Measurements from ENCODE around the gene PDCD4. TPM values are rescaled to one million over a fixed set of nuclear protein-coding genes. Genes with fewer than 3 reads are reported as not detected.

PDCD4 gene
- total RNA-seq, 1 donor from 2014 or later, result 79.9 TPM

DNA sequence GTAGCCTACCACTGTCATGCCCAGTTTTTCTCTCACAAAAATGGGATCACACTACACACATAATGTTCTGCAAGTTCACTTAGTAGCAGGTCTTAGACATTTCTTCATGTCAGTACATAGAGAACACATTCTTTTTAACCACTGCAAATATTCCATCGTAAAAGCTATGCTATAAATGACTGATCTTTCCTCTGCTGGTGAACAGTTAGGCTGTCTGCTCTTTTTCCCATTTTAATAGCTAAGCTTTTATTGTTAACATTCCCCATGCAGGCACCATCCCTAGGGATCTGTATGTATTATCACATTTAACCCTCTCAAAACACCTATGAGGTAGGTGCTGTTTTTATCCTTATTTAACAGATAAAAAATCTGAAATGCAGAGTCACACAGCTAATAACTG is 46.2 kb upstream of the PDCD4 start:
- Mint-ChIP-seq H3K4me3 (ENCODE audit: unreplicated experiment) (no peak overlapping the region), H3K4me1 (ENCODE audit: low read depth, unreplicated experiment) (peaks cover 18% of the 10 kb centered on the region), H3K27me3 (ENCODE audit: low read depth, unreplicated experiment) (no peaks in the 10 kb centered on the region), H3K9me3 (ENCODE audit: unreplicated experiment) (no peaks in the 10 kb centered on the region), H3K27ac (ENCODE audit: unreplicated experiment) (no peak overlapping the region), H3K36me3 (ENCODE audit: low read depth, unreplicated experiment) (no peaks in the 10 kb centered on the region)
- no peaks in the 10 kb centered on the region for H4K20me1 ChIP-seq (ENCODE audit: insufficient read depth, low read length)
- TF ChIP-seq, protein P1, sequence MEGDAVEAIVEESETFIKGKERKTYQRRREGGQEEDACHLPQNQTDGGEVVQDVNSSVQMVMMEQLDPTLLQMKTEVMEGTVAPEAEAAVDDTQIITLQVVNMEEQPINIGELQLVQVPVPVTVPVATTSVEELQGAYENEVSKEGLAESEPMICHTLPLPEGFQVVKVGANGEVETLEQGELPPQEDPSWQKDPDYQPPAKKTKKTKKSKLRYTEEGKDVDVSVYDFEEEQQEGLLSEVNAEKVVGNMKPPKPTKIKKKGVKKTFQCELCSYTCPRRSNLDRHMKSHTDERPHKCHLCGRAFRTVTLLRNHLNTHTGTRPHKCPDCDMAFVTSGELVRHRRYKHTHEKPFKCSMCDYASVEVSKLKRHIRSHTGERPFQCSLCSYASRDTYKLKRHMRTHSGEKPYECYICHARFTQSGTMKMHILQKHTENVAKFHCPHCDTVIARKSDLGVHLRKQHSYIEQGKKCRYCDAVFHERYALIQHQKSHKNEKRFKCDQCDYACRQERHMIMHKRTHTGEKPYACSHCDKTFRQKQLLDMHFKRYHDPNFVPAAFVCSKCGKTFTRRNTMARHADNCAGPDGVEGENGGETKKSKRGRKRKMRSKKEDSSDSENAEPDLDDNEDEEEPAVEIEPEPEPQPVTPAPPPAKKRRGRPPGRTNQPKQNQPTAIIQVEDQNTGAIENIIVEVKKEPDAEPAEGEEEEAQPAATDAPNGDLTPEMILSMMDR (IDR thresholded peaks at IDR 0.05; ENCODE audit: insufficient read depth, low read depth, low read length), result no peak
- TF ChIP-seq EZH2 (IDR thresholded peaks at IDR 0.05; ENCODE audit: insufficient read depth, low read length), result no peak
- H3K4me3 ChIP-seq (ENCODE audit: insufficient read depth, low read depth, low read length), result no peak overlapping the region
- H3K79me2 ChIP-seq (ENCODE audit: insufficient read depth, low read length), result no peaks in the 10 kb centered on the region
- DNase-seq (ENCODE audit: low read depth) (no peak), FAIRE-seq (no peak)
- no peaks in the 10 kb centered on the region for H3K27me3 ChIP-seq (ENCODE audit: insufficient read depth, low read length)
- H3K9me3 ChIP-seq (ENCODE audit: insufficient read depth, low read depth, low read length), result no peaks in the 10 kb centered on the region
- no peak overlapping the region for H2AFZ ChIP-seq (ENCODE audit: low read depth, low read length)
- H3K4me2 ChIP-seq (ENCODE audit: low read length), result no peak overlapping the region
- no peak overlapping the region for H3K9ac ChIP-seq (ENCODE audit: low read length)
- H3K4me1 ChIP-seq (ENCODE audit: insufficient read depth, low read length), result no peaks in the 10 kb centered on the region
- no peak overlapping the region for H3K27ac ChIP-seq (ENCODE audit: low read depth, low read length)
- no peaks in the 10 kb centered on the region for H3K36me3 ChIP-seq (ENCODE audit: insufficient read depth, low read length)

DNA sequence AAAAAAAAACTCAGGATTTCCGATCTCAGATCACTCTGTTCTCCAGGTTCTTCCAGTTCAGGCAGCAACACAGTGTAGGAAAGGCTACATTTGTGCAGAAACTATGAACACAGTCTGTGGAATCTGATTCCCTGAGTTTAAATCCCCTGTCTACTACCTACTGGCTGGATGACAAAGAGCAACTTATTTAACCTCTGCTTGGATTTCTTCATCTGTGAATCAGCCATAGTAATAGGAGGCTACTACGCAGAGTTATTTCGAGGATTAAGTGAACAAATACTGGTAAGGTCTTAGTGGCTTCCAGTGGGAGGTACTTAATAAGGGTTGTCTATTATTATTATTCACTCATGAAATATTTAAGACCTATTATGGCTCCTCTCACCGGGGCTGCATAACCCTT is 44.3 kb upstream of the PDCD4 start:
- H3K4me3 ChIP-seq (ENCODE audit: insufficient read depth, low read depth, low read length), result no peak overlapping the region
- H3K4me2 ChIP-seq (ENCODE audit: low read length), result no peak overlapping the region
- H3K27me3 Mint-ChIP-seq (ENCODE audit: low read depth, unreplicated experiment), result no peaks in the 10 kb centered on the region
- peaks cover 14% of the 10 kb centered on the region for H3K4me1 Mint-ChIP-seq (ENCODE audit: low read depth, unreplicated experiment)
- no peaks in the 10 kb centered on the region for H3K27me3 ChIP-seq (ENCODE audit: insufficient read depth, low read length)
- TF ChIP-seq, protein P1 (IDR thresholded peaks at IDR 0.05; ENCODE audit: insufficient read depth, low read depth, low read length), result no peak
- TF ChIP-seq EZH2 (IDR thresholded peaks at IDR 0.05; ENCODE audit: insufficient read depth, low read length), result no peak
- H3K9me3 Mint-ChIP-seq (ENCODE audit: unreplicated experiment), result no peaks in the 10 kb centered on the region
- no peak overlapping the region for H3K9ac ChIP-seq (ENCODE audit: low read length)
- H3K36me3 Mint-ChIP-seq (ENCODE audit: low read depth, unreplicated experiment), result no peaks in the 10 kb centered on the region
- DNase-seq (ENCODE audit: low read depth), result peak; percentile 55
- H3K27ac Mint-ChIP-seq (ENCODE audit: unreplicated experiment), result no peak overlapping the region
- no peaks in the 10 kb centered on the region for H3K9me3 ChIP-seq (ENCODE audit: insufficient read depth, low read depth, low read length)
- no peaks in the 10 kb centered on the region for H3K36me3 ChIP-seq (ENCODE audit: insufficient read depth, low read length)
- no peak overlapping the region for H3K27ac ChIP-seq (ENCODE audit: low read depth, low read length)
- no peaks in the 10 kb centered on the region for H4K20me1 ChIP-seq (ENCODE audit: insufficient read depth, low read length)
- no peaks in the 10 kb centered on the region for H3K4me1 ChIP-seq (ENCODE audit: insufficient read depth, low read length)
- H2AFZ ChIP-seq (ENCODE audit: low read depth, low read length), result no peak overlapping the region
- no peak for FAIRE-seq
- no peak overlapping the region for H3K4me3 Mint-ChIP-seq (ENCODE audit: unreplicated experiment)
- H3K79me2 ChIP-seq (ENCODE audit: insufficient read depth, low read length), result no peaks in the 10 kb centered on the region

DNA sequence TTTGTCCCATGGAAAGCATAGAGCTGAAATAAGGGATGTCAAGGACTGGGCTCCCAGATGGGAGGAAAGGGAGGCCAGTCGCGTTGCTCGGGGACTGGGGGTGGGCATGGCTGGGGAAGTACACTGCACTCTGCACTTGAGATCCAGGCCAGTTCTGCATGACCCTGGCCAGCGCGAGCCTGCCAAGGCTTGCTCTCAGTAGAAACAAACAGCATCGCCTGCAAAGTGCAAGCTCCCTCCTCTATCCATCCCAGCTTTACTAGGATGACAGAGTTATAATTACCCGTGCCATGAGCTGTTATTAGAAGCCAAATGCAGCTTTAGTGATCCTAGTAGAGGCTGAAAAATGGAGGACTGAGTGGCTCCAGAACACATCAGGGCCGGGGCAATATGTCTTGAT is 43.9 kb upstream of the PDCD4 start:
- H3K36me3 ChIP-seq (ENCODE audit: insufficient read depth, low read length), result no peaks in the 10 kb centered on the region
- FAIRE-seq (no peak), DNase-seq (ENCODE audit: low read depth) (no peak)
- H4K20me1 ChIP-seq (ENCODE audit: insufficient read depth, low read length), result no peaks in the 10 kb centered on the region
- Mint-ChIP-seq H3K4me3 (ENCODE audit: unreplicated experiment) (no peak overlapping the region), H3K9me3 (ENCODE audit: unreplicated experiment) (no peaks in the 10 kb centered on the region), H3K4me1 (ENCODE audit: low read depth, unreplicated experiment) (peaks cover 9% of the 10 kb centered on the region), H3K36me3 (ENCODE audit: low read depth, unreplicated experiment) (no peaks in the 10 kb centered on the region), H3K27me3 (ENCODE audit: low read depth, unreplicated experiment) (no peaks in the 10 kb centered on the region), H3K27ac (ENCODE audit: unreplicated experiment) (no peak overlapping the region)
- H2AFZ ChIP-seq (ENCODE audit: low read depth, low read length), result no peak overlapping the region
- no peaks in the 10 kb centered on the region for H3K27me3 ChIP-seq (ENCODE audit: insufficient read depth, low read length)
- no peak overlapping the region for H3K27ac ChIP-seq (ENCODE audit: low read depth, low read length)
- no peak overlapping the region for H3K4me2 ChIP-seq (ENCODE audit: low read length)
- no peaks in the 10 kb centered on the region for H3K9me3 ChIP-seq (ENCODE audit: insufficient read depth, low read depth, low read length)
- H3K4me3 ChIP-seq (ENCODE audit: insufficient read depth, low read depth, low read length), result no peak overlapping the region
- H3K9ac ChIP-seq (ENCODE audit: low read length), result no peak overlapping the region
- H3K4me1 ChIP-seq (ENCODE audit: insufficient read depth, low read length), result no peaks in the 10 kb centered on the region
- TF ChIP-seq EZH2 (IDR thresholded peaks at IDR 0.05; ENCODE audit: insufficient read depth, low read length), result no peak
- TF ChIP-seq, protein P1 (IDR thresholded peaks at IDR 0.05; ENCODE audit: insufficient read depth, low read depth, low read length), result no peak
- no peaks in the 10 kb centered on the region for H3K79me2 ChIP-seq (ENCODE audit: insufficient read depth, low read length)

All from astrocyte (in vitro differentiated cells and primary cell).